ENCODE measurements around the gene TOE1.

The TOE1 gene

GRCh38 chr1:45370575-45370974 is 30.6 kb downstream of the TOE1 start:
- no peak for TF ChIP-seq CTCF (IDR thresholded peaks at IDR 0.05)

GRCh38 chr1:45373573-45373972 is 33.6 kb downstream of the TOE1 start:
- no peak for TF ChIP-seq CTCF (IDR thresholded peaks at IDR 0.05)

- no peak for TF ChIP-seq CTCF (IDR thresholded peaks at IDR 0.05)
Measured at GRCh38 chr1:45375104-45376090, 35.4 kb downstream of the TOE1 start.

- no peak for TF ChIP-seq CTCF (IDR thresholded peaks at IDR 0.05)
Measured at GRCh38 chr1:45378184-45378583, 38.2 kb downstream of the TOE1 start.

GRCh38 chr1:45379524-45379923 is 39.6 kb downstream of the TOE1 start:
- TF ChIP-seq CTCF (IDR thresholded peaks at IDR 0.05), result no peak

GRCh38 chr1:45380125-45380524 is 40.2 kb downstream of the TOE1 start:
- no peak for TF ChIP-seq CTCF (IDR thresholded peaks at IDR 0.05)

- TF ChIP-seq CTCF (IDR thresholded peaks at IDR 0.05), result no peak
Measured at GRCh38 chr1:45380730-45381129, 40.8 kb downstream of the TOE1 start.
